Psoas muscle (tissue), 8 donors: ENCODE measurements around the gene TENT4A. TPM values are rescaled to one million over a fixed set of nuclear protein-coding genes. Genes with fewer than 3 reads are reported as not detected.

ENCODE experiments used
- ATAC-seq, 4 donors: fragments of 200-7000 bp; cut with Tn5 transposase; one replicate each; pipeline ENCODE4 v1.9.1; 2020; ENCODE audit warnings: moderate library complexity in 3 of 4, mild to moderate bottlenecking in 2 of 4
- DNase-seq, 2 donors: peaks; one replicate each; pipeline ENCODE4 v3.0.0-alpha.2; 2020
- H3K27ac ChIP-seq: fragments of 200-600 bp; one replicate; pipeline ENCODE4 v1.8.0; 2022
- H3K27me3 ChIP-seq, 3 donors: fragments of 200-600 bp in 1 of 3; one replicate each; pipeline versions ENCODE4 v1.6.1 to v1.8.0; 2013 to 2022; ENCODE audit warnings: low read length in 2 of 3, mild to moderate bottlenecking in 2 of 3, moderate library complexity in 1 of 3; ENCODE audit not compliant: insufficient read depth in 3 of 3
- H3K36me3 ChIP-seq, 2 donors: fragments of 200-600 bp in 1 of 2; one replicate each; pipeline versions ENCODE4 v1.6.1 to v1.8.0; 2013 to 2022; ENCODE audit warnings: low read depth in 1 of 2, mild to moderate bottlenecking in 1 of 2, moderate library complexity in 1 of 2; ENCODE audit not compliant: insufficient read depth in 1 of 2
- H3K4me1 ChIP-seq: fragments of 200-600 bp; one replicate; pipeline ENCODE4 v1.8.0; 2022
- H3K4me3 ChIP-seq: fragments of 200-600 bp; one replicate; pipeline ENCODE4 v1.8.0; 2022; ENCODE audit warnings: mild to moderate bottlenecking
- H3K9me3 ChIP-seq: fragments of 200-600 bp; one replicate; pipeline ENCODE4 v1.8.0; 2022
- WGBS, 3 donors: extraction: QIAGEN DNeasy Blood & Tissue Kit; methylation state at CpG; one replicate each; pipeline versions ENCODE4 v1.1.6 to v1.1.7; 2013; 5-methylcytosine and 5-hydroxymethylcytosine counted together
- intact Hi-C, 2 donors: fragments of 100-400 bp; cut with DNase I; formaldehyde crosslinking; loops; one replicate each; pipeline versions ENCODE4 v1.11.0 to v1.14.2; 2022
- polyA plus RNA-seq, 3 donors: library from polyadenylated mRNA; stranded (reverse); fragments of 200-250 nt; gene quantifications; one replicate each; pipeline ENCODE4 v1.2.3, GENCODE V29; 2013
- total RNA-seq, 4 donors: library from RNA; stranded (reverse); fragmentation: NEBNext Ultra II Directional in 2 of 4; extraction: Animal tissue kit (Norgen Biotek cat#: 25700) in 2 of 4; gene quantifications; one replicate each; pipeline versions ENCODE4 v1.2.1 to v1.2.4, GENCODE V29; 2021 to 2023
- TF ChIP-seq, protein P1 (sequence below): fragments of 200-600 bp; IDR thresholded peaks from one replicate; pipeline ENCODE4 v1.8.0; 2022; ENCODE audit warnings: antibody characterized with exemption
- donor health status: healthy with polysubstance abuse.
- donor health status: DM: no; HTN: no; CAD: no; lungs with moderate emphysema.
- donor health status: Bipolar disorder and iron deficiency.
- donor health status: healthy.
- donor health status: DM: yes; HTN: yes; CAD: no.
- donor health status: DM: no; HTN: no; CAD: no.
- donor health status: DM: no; HTN: no; CAD: no.
- donor health status: DM: yes; HTN: yes; CAD: no.

Gene TENT4A
- total and polyA plus RNA-seq, 7 donors, result 5.0 to 19.2 (median 12.7) TPM

- ATAC-seq (no peak), DNase-seq (peak in 1 of 2 donors; percentile 32)
- Histone ChIP-seq H3K9me3 (no peaks in the 10 kb centered on the region), H3K36me3 (no peaks in the 10 kb centered on the region), H3K27me3 (no peaks in the 10 kb centered on the region), H3K4me1 (peaks cover 6% of the 10 kb centered on the region), H3K4me3 (no peak overlapping the region), H3K27ac (no peak overlapping the region)
- 64 to 74% (median 65%) methylated on average over 15 of the region's 15 CpGs for WGBS, 3 donors
- TF ChIP-seq, protein P1, sequence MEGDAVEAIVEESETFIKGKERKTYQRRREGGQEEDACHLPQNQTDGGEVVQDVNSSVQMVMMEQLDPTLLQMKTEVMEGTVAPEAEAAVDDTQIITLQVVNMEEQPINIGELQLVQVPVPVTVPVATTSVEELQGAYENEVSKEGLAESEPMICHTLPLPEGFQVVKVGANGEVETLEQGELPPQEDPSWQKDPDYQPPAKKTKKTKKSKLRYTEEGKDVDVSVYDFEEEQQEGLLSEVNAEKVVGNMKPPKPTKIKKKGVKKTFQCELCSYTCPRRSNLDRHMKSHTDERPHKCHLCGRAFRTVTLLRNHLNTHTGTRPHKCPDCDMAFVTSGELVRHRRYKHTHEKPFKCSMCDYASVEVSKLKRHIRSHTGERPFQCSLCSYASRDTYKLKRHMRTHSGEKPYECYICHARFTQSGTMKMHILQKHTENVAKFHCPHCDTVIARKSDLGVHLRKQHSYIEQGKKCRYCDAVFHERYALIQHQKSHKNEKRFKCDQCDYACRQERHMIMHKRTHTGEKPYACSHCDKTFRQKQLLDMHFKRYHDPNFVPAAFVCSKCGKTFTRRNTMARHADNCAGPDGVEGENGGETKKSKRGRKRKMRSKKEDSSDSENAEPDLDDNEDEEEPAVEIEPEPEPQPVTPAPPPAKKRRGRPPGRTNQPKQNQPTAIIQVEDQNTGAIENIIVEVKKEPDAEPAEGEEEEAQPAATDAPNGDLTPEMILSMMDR, result no peak
- intact Hi-C loops, result no loop called here
Observed at GRCh38 chr5:6774721-6775204, 61.5 kb downstream of the TENT4A start.

- ATAC-seq, result no peak
Observed at GRCh38 chr5:6775571-6775970, 62.3 kb downstream of the TENT4A start.

GRCh38 chr5:6780802-6781391 is 67.7 kb downstream of the TENT4A start:
- Histone ChIP-seq H3K36me3 (no peaks in the 10 kb centered on the region), H3K4me3 (no peak overlapping the region), H3K9me3 (no peaks in the 10 kb centered on the region), H3K27ac (no peak overlapping the region), H3K4me1 (no peaks in the 10 kb centered on the region), H3K27me3 (no peaks in the 10 kb centered on the region)
- intact Hi-C loops, result no loop called here
- TF ChIP-seq, protein P1, result no peak
- ATAC-seq (no peak), DNase-seq (no peak)
- WGBS, 3 donors, result 91 to 95% (median 94%) methylated on average over 7 of the region's 7 CpGs

More at GRCh38 chr5:6775571-6775970, 62.3 kb downstream of the TENT4A start:
- Histone ChIP-seq H3K4me1 (peaks cover 4% of the 10 kb centered on the region), H3K27ac (no peak overlapping the region), H3K4me3 (no peak overlapping the region), H3K9me3 (no peaks in the 10 kb centered on the region), H3K27me3 (no peaks in the 10 kb centered on the region), H3K36me3 (no peaks in the 10 kb centered on the region)
- intact Hi-C loops, result no loop called here
- WGBS, 3 donors, result 54 to 63% (median 56%) methylated on average over 17 of the region's 17 CpGs
- no peak for DNase-seq
- TF ChIP-seq, protein P1, result no peak

- no peaks in the 10 kb centered on the region for H3K4me1 ChIP-seq
- H3K9me3 ChIP-seq, result no peaks in the 10 kb centered on the region
- no peaks in the 10 kb centered on the region for H3K36me3 ChIP-seq
- no peak overlapping the region for H3K4me3 ChIP-seq
- WGBS, 3 donors, result 74 to 76% (median 76%) methylated on average over 3 of the region's 3 CpGs
- H3K27ac ChIP-seq, result no peak overlapping the region
- ATAC-seq (no peak), DNase-seq (no peak)
- H3K27me3 ChIP-seq, result no peaks in the 10 kb centered on the region
- intact Hi-C loops, result no loop called here
- TF ChIP-seq, protein P1, result no peak
Observed at GRCh38 chr5:6781716-6782115, 68.5 kb downstream of the TENT4A start.

DNA sequence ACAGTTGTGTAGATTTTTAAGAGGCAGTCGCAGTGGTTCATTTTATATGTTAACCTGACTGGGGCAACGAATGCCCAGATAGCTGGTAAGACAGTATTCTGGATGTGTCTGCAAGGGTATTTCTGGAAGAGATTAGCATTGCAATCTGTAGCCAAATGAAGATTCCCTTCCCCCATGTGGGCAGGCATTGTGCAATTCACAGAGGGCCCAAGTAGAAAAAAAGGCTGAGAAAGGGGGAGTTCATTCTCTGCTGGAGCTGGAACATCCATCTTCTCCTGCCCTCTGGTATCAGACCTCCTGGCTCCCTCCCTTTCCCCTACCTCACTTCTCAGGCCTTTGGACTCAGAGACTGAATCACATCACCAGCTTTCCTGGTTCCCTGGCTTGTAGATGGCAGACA is 70.6 kb downstream of the TENT4A start:
- DNase-seq, result no peak
- ATAC-seq, result no peak
- H3K4me1 ChIP-seq, result no peaks in the 10 kb centered on the region
- intact Hi-C loops, result no loop called here
- no peaks in the 10 kb centered on the region for H3K36me3 ChIP-seq
- H3K4me3 ChIP-seq, result no peak overlapping the region
- no peak overlapping the region for H3K27ac ChIP-seq
- no peaks in the 10 kb centered on the region for H3K9me3 ChIP-seq
- TF ChIP-seq, protein P1, result no peak
- 56 to 81% (median 60%) methylated on average over 2 of the region's 2 CpGs for WGBS, 3 donors
- no peaks in the 10 kb centered on the region for H3K27me3 ChIP-seq
